MM.1S (cell line): ENCODE data around the gene MAGOH.

ENCODE experiments used
- CTCF ChIP-seq: fragments of 300-600 bp; sonication (generic); IDR thresholded peaks from 2 replicates; pipeline ENCODE4 v1.5.1; 2016; ENCODE audit warnings: antibody characterized with exemption, low read length, mixed read lengths
- EZH2phosphoT487 ChIP-seq: fragments of 300-600 bp; sonication (generic); IDR thresholded peaks from 2 replicates; pipeline ENCODE4 v1.6.1; 2018; ENCODE audit warnings: antibody characterized with exemption, low read length

- TF ChIP-seq CTCF (no peak), EZH2phosphoT487 (no peak)
These were observed 49.3 kb downstream of the MAGOH start for GRCh38 chr1:53189061-53189460.
